ENCODE results near the gene RYK. TPM values are rescaled to one million over a fixed set of nuclear protein-coding genes. Genes with fewer than 3 reads are reported as not detected.
A peak's percentile ranks its signal among the peaks of the same experiment; 100 is the strongest.

RYK gene
- total RNA-seq, 6 experiments from 2014 or later = 46.0 to 54.2 (median 49.9) TPM

- peaks cover 13% of the 10 kb centered on the region for H3K36me3 Mint-ChIP-seq (ENCODE audit: low read depth)
- no peak overlapping the region for H3K4me3 Mint-ChIP-seq
- no peak for TF ChIP-seq CTCF (IDR thresholded peaks at IDR 0.05)
- peaks cover 16% of the 10 kb centered on the region for H3K4me1 Mint-ChIP-seq (ENCODE audit: low read depth)
- H3K27ac Mint-ChIP-seq = no peak overlapping the region
- no peaks in the 10 kb centered on the region; the same call in 1 of the 2 replicates for H3K27me3 Mint-ChIP-seq (ENCODE audit: insufficient read depth)
- peak; percentile 11 for DNase-seq
- no peaks in the 10 kb centered on the region for H3K9me3 Mint-ChIP-seq
Observed at GRCh38 chr3:134149286-134149685, 101.4 kb downstream of the RYK start.

- Mint-ChIP-seq H3K9me3 (no peaks in the 10 kb centered on the region), H3K4me1 (ENCODE audit: low read depth) (peaks cover 16% of the 10 kb centered on the region), H3K27ac (no peak overlapping the region), H3K36me3 (ENCODE audit: low read depth) (peaks cover 9% of the 10 kb centered on the region; the same call in 1 of the 2 replicates), H3K27me3 (ENCODE audit: insufficient read depth) (no peaks in the 10 kb centered on the region; the same call in 1 of the 2 replicates), H3K4me3 (no peak overlapping the region)
- TF ChIP-seq CTCF (IDR thresholded peaks at IDR 0.05) = no peak
- no peak for DNase-seq
Observed at GRCh38 chr3:134148534-134148933, 102.1 kb downstream of the RYK start.

- no peak for TF ChIP-seq CTCF (IDR thresholded peaks at IDR 0.05)
- Mint-ChIP-seq H3K9me3 (no peaks in the 10 kb centered on the region; the same call in 1 of the 2 replicates), H3K36me3 (ENCODE audit: low read depth) (peaks cover 5% of the 10 kb centered on the region), H3K27ac (no peak overlapping the region), H3K4me1 (ENCODE audit: low read depth) (peaks cover 16% of the 10 kb centered on the region), H3K27me3 (ENCODE audit: insufficient read depth) (no peaks in the 10 kb centered on the region), H3K4me3 (no peak overlapping the region)
- DNase-seq = no peak
Observed at GRCh38 chr3:134147411-134147810, 103.2 kb downstream of the RYK start.

GRCh38 chr3:134146666-134147065 lies 104.0 kb downstream of the RYK start:
- no peaks in the 10 kb centered on the region for H3K27me3 Mint-ChIP-seq (ENCODE audit: insufficient read depth)
- H3K4me1 Mint-ChIP-seq (ENCODE audit: low read depth) = peaks cover 16% of the 10 kb centered on the region
- no peaks in the 10 kb centered on the region; the same call in 1 of the 2 replicates for H3K9me3 Mint-ChIP-seq
- no peak overlapping the region for H3K4me3 Mint-ChIP-seq
- no peak for TF ChIP-seq CTCF (IDR thresholded peaks at IDR 0.05)
- H3K36me3 Mint-ChIP-seq (ENCODE audit: low read depth) = peaks cover 13% of the 10 kb centered on the region
- H3K27ac Mint-ChIP-seq = no peak overlapping the region
- no peak for DNase-seq

- Mint-ChIP-seq H3K4me1 (ENCODE audit: low read depth) (peaks cover 16% of the 10 kb centered on the region), H3K27ac (no peak overlapping the region), H3K36me3 (ENCODE audit: low read depth) (peaks cover 25% of the 10 kb centered on the region), H3K9me3 (peaks cover 7% of the 10 kb centered on the region; the same call in 1 of the 2 replicates), H3K4me3 (no peak overlapping the region), H3K27me3 (ENCODE audit: insufficient read depth) (no peaks in the 10 kb centered on the region)
- TF ChIP-seq CTCF (IDR thresholded peaks at IDR 0.05) = no peak
- DNase-seq = no peak
Observed at GRCh38 chr3:134145183-134145582, 105.5 kb downstream of the RYK start.

- peaks cover 27% of the 10 kb centered on the region for H3K36me3 Mint-ChIP-seq (ENCODE audit: low read depth)
- no peak overlapping the region for H3K4me3 Mint-ChIP-seq
- no peaks in the 10 kb centered on the region for H3K27me3 Mint-ChIP-seq (ENCODE audit: insufficient read depth)
- H3K4me1 Mint-ChIP-seq (ENCODE audit: low read depth) = peaks cover 13% of the 10 kb centered on the region
- DNase-seq = no peak
- H3K9me3 Mint-ChIP-seq = peaks cover 7% of the 10 kb centered on the region; the same call in 1 of the 2 replicates
- no peak overlapping the region for H3K27ac Mint-ChIP-seq
- no peak for TF ChIP-seq CTCF (IDR thresholded peaks at IDR 0.05)
Observed at GRCh38 chr3:134144694-134145093, 106.0 kb downstream of the RYK start.
